ENCODE measurements around the gene OTOS.

Gene OTOS

GRCh38 chr2:240140920-240141319, 462 bp upstream of the OTOS start:
- no peak overlapping the region for H3K4me3 ChIP-seq (ENCODE audit: low read depth, low read length)
- TF ChIP-seq, protein P1, sequence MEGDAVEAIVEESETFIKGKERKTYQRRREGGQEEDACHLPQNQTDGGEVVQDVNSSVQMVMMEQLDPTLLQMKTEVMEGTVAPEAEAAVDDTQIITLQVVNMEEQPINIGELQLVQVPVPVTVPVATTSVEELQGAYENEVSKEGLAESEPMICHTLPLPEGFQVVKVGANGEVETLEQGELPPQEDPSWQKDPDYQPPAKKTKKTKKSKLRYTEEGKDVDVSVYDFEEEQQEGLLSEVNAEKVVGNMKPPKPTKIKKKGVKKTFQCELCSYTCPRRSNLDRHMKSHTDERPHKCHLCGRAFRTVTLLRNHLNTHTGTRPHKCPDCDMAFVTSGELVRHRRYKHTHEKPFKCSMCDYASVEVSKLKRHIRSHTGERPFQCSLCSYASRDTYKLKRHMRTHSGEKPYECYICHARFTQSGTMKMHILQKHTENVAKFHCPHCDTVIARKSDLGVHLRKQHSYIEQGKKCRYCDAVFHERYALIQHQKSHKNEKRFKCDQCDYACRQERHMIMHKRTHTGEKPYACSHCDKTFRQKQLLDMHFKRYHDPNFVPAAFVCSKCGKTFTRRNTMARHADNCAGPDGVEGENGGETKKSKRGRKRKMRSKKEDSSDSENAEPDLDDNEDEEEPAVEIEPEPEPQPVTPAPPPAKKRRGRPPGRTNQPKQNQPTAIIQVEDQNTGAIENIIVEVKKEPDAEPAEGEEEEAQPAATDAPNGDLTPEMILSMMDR (IDR thresholded peaks at IDR 0.05; ENCODE audit: low read depth, low read length) = no peak

DNA sequence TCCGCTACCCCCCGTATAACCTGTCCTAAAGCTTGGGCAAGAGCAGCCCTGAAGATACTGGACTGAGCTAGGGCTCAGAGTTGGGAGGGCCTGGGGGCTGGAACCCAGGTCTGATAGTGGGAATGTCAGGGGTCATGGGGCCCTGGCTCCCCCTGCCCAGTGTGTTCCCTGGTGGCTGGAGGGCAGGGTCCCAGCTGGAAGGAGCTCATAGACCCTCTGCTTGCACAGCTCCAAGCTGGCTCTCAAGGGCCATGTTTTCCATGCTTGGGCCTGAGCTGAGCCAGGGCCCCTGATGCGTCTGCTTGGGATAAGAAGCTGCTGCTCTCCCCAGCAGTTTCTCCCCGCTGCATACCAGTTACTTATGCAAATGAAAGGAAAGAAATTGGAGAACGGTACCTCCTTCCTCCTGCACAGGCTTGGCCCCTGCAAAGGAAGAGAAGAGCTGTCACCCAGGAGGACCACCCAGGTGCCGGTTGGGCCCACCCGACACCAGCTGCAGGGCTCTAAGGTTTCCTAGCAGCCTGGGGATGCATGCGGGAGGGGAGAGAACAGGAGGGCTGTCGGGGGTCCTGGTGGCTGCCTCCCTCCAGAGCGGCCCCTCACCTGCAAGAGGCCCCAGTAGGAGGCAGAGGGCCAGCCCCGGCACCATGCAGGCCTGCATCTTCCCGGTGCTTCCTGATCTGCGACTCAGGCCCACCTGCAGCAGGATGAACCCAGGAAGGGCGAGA, 628 bp downstream of the OTOS start:
- TF ChIP-seq, protein P1 (IDR thresholded peaks at IDR 0.05; ENCODE audit: low read depth, low read length) = no peak
- H3K4me3 ChIP-seq (ENCODE audit: low read depth, low read length) = no peak overlapping the region

GRCh38 chr2:240139011-240139441, 1.4 kb downstream of the OTOS start:
- TF ChIP-seq, protein P1 (IDR thresholded peaks at IDR 0.05; ENCODE audit: low read depth, low read length) = no peak
- H3K4me3 ChIP-seq (ENCODE audit: low read depth, low read length) = no peak overlapping the region

- no peak overlapping the region for H3K4me3 ChIP-seq (ENCODE audit: low read depth, low read length)
- TF ChIP-seq, protein P1 (IDR thresholded peaks at IDR 0.05; ENCODE audit: low read depth, low read length) = no peak
Measured at GRCh38 chr2:240138254-240138984, 2.0 kb downstream of the OTOS start.

- TF ChIP-seq, protein P1 (IDR thresholded peaks at IDR 0.05; ENCODE audit: low read depth, low read length) = no peak
- no peak overlapping the region for H3K4me3 ChIP-seq (ENCODE audit: low read depth, low read length)
Measured at GRCh38 chr2:240137596-240138253, 2.7 kb downstream of the OTOS start.

GRCh38 chr2:240136671-240137292, 3.7 kb downstream of the OTOS start:
- peak overlapping the region; percentile 94 for H3K4me3 ChIP-seq (ENCODE audit: low read depth, low read length)
- TF ChIP-seq, protein P1 (IDR thresholded peaks at IDR 0.05; ENCODE audit: low read depth, low read length) = no peak

Measured in WI38 (cell line).